Omental fat pad (tissue), 4 donors: ENCODE measurements around the gene TUBB2A. TPM values are rescaled to one million over a fixed set of nuclear protein-coding genes. Genes with fewer than 3 reads are reported as not detected.
"Not testable (repeated sequence)": the region's sequence is repeated elsewhere in the genome, so short reads cannot be mapped to it uniquely, and the experiment has no call there.

Source experiments
- ATAC-seq: fragments of 150-250 bp; one replicate; pipeline ENCODE4 v1.9.1; 2016; ENCODE audit warnings: mild to moderate bottlenecking, moderate library complexity; ENCODE audit not compliant: low FRiP score
- DNase-seq: peaks from one replicate; pipeline ENCODE4 v3.0.0-alpha.2; 2019; ENCODE audit warnings: low spot score
- CTCF ChIP-seq, 3 donors: fragments of 450-650 bp; IDR thresholded peaks; one replicate each; pipeline ENCODE4 v1.5.1; 2016 to 2017; ENCODE audit warnings: antibody characterized with exemption in 3 of 3, mild to moderate bottlenecking in 3 of 3, moderate library complexity in 2 of 3
- total RNA-seq, 4 donors: library from RNA; depleted of rRNA; stranded (reverse); fragments of >200 nt; gene quantifications; one replicate each; pipeline ENCODE4 v1.1.0, GENCODE V29; 2016

Gene TUBB2A
- total RNA-seq, 4 donors from 2014 or later, result 62.4 to 134 (median 97.8) TPM

GRCh38 chr6:3181105-3181504 is 23.8 kb upstream of the TUBB2A start:
- DNase-seq (no peak), ATAC-seq (no peak)
- no peak for TF ChIP-seq CTCF (IDR thresholded peaks at IDR 0.05)

GRCh38 chr6:3179945-3180344 is 22.6 kb upstream of the TUBB2A start:
- peak; percentile 42 for ATAC-seq
- DNase-seq, result not testable (repeated sequence)

GRCh38 chr6:3178666-3179065 is 21.3 kb upstream of the TUBB2A start:
- ATAC-seq, result peak; percentile 25
- not testable (repeated sequence) for DNase-seq

GRCh38 chr6:3176562-3177355 is 19.4 kb upstream of the TUBB2A start:
- TF ChIP-seq CTCF (IDR thresholded peaks at IDR 0.05), result no peak
- ATAC-seq (peak; percentile 77), DNase-seq (no peak)

GRCh38 chr6:3175715-3176402 is 18.5 kb upstream of the TUBB2A start:
- ATAC-seq (no peak), DNase-seq (no peak)
- TF ChIP-seq CTCF (IDR thresholded peaks at IDR 0.05), result no peak

- not testable (repeated sequence) for ATAC-seq, DNase-seq
These were observed 16.3 kb upstream of the TUBB2A start for GRCh38 chr6:3173636-3174089.

- DNase-seq, ATAC-seq: not testable (repeated sequence)
These were observed 15.4 kb upstream of the TUBB2A start for GRCh38 chr6:3172789-3173188.

- ATAC-seq, result peak; percentile 80
- not testable (repeated sequence) for DNase-seq
These were observed 14.2 kb upstream of the TUBB2A start for GRCh38 chr6:3171313-3172175.

- ATAC-seq, DNase-seq: not testable (repeated sequence)
These were observed 13.3 kb upstream of the TUBB2A start for GRCh38 chr6:3170676-3171075.

- not testable (repeated sequence) for ATAC-seq, DNase-seq
These were observed 10.7 kb upstream of the TUBB2A start for GRCh38 chr6:3168046-3168445.

- not testable (repeated sequence) for ATAC-seq, DNase-seq
These were observed 9.3 kb upstream of the TUBB2A start for GRCh38 chr6:3166535-3167225.
